Activated T-helper 1 cell treated with Interleukin-2 at 50 U/mL for 16 hours (primary cell): ENCODE data around the gene CLEC9A.
"Not testable (repeated sequence)": the region's sequence is repeated elsewhere in the genome, so short reads cannot be mapped to it uniquely, and the experiment has no call there.

Experiments
- DNase-seq: peaks from one replicate; pipeline ENCODE4 v3.0.0-alpha.2; 2020; ENCODE audit warnings: low read depth

CLEC9A gene

GRCh38 chr12:10030446-10030845, at the start of gene CLEC9A:
Gene CLEC9A (plus strand): TSS chr12:10030682. CDS start chr12:10052688, 22,006 bp downstream.
- no peak for DNase-seq

GRCh38 chr12:9991876-9992275, 38.6 kb upstream of the CLEC9A start:
- no peak for DNase-seq

DNA sequence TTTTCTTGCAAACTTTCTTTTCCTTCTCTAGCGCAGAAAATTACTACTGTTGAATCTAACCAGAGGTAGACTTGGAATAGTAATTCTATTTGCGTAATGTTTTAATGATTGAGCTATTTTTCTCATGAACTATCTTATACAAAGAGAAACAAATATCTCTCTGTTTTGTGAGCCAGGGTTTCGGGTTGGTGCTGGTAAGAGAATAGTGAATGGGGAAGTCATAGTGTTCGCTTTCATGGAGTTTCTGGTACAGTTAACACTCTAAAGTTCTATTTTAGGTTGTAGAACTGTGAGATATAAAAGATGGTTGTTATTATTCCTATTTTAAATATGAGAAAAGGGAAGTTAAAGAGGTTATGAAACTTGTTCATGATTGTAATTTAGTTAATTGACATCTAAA, 38.2 kb upstream of the CLEC9A start:
- DNase-seq = no peak

DNA sequence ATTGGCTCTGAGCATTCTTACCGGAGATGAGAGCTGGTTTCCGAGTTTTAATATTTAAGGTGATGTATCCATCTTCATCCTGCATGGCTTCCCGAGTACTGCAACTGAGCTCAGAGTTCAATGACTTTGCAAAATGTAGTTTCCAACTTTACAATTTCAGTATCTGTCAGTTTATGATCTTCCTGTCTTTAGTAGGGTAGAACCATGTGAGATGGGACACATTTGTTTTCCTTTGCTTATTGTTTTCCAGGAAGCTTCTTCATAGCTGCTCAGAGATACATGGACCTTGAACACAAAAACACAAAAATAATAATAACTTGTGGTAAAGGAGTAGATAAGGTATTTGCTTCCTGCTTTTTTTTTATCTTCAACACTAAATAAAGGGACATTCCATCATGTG, 31.5 kb upstream of the CLEC9A start, which contains the start of gene CLEC1B:
Gene CLEC1B, minus strand, starts transcription at position 106 of the 400 bp plus-strand sequence. Its CDS starts 21 bp downstream, at position 85.
- DNase-seq = no peak

GRCh38 chr12:10001171-10001776, 29.2 kb upstream of the CLEC9A start:
- DNase-seq = no peak

GRCh38 chr12:10012630-10013330, 17.7 kb upstream of the CLEC9A start:
- no peak for DNase-seq

GRCh38 chr12:10015450-10015849, 15.0 kb upstream of the CLEC9A start:
- no peak for DNase-seq

- no peak for DNase-seq
These were observed 13.6 kb upstream of the CLEC9A start for GRCh38 chr12:10016881-10017280.

GRCh38 chr12:10018386-10018785, 12.1 kb upstream of the CLEC9A start:
- DNase-seq = no peak

DNA sequence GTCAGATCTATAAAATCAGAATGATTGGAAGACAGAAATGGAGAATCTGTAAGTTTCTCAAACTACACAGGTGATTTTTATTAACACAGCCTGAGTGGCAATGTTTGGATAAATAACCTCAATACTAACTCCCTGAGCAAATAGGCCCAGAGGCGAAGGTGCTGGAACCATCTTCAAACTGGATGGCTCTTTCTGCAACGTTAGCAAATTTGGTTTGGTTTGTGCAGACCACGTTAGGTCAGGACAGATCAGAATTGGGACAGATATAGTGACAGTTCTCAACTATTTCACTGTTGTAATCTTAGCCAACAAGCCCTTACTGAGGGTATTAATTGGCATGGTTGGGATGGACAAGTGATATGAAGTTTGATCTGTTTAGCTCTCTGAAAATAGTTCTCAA, 9.1 kb upstream of the CLEC9A start:
- no peak for DNase-seq

GRCh38 chr12:10025236-10025635, 5.2 kb upstream of the CLEC9A start:
- DNase-seq = no peak

DNA sequence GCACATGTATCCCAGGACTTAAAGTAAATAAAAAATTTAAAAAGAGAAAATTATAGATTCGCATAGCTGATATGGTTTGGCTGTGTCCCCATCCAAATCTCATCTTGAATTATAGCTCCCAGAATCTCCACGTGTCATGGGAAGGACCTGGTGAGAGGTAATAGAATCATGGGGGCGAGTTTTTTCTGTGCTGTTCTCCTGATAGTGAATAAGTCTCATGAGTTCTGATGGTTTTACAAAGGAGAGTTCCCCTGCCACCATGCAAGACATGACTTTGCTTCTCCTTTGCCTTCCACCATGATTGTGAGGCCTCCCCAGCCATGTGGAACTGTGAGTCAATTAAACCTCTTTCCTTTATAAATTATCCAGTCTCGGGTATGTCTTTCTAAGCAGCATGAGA, 3.8 kb upstream of the CLEC9A start:
- DNase-seq = not testable (repeated sequence)

- no peak for DNase-seq
These were observed 3.2 kb upstream of the CLEC9A start for GRCh38 chr12:10027311-10027710.

DNA sequence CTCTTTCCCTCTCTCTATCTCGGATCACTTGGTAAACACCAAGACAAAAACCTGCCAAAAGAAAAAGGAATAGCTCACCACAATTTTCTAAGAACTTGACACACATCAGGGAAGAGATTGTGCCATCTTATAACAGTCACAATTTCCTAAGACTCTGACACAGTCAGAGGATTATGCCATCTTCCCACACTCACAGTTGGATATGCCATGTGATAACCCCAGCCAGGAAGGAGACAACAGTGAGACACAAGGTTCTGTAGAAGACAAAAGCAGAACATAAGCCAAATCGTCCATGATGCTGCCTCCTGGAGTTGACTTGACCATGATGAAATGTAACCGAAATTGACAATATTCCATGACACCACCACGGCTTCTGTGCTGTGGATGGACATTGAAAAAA, 2.8 kb upstream of the CLEC9A start:
- DNase-seq = no peak

- DNase-seq = no peak
These were observed 839 bp downstream of the CLEC9A start for GRCh38 chr12:10031321-10031720.

DNA sequence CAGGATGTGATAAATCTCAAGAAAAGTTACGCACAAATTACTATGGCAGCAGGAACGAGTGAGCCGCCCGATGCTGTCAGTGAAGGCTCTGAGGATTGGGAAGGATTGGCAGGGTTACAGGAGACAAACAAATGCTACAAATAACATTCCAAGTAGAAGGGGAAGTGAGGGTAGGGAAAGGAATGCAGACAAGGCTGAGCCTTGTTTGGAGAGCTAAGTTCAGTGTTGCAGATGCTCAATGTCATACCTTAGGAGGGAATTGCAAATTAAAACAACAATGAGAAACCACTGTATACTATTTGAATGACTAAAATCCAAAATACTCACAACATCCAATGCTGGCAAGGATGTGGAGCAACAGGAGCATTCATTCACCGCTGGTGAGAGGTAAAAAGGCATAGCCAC, 1.3 kb downstream of the CLEC9A start:
- no peak for DNase-seq

DNA sequence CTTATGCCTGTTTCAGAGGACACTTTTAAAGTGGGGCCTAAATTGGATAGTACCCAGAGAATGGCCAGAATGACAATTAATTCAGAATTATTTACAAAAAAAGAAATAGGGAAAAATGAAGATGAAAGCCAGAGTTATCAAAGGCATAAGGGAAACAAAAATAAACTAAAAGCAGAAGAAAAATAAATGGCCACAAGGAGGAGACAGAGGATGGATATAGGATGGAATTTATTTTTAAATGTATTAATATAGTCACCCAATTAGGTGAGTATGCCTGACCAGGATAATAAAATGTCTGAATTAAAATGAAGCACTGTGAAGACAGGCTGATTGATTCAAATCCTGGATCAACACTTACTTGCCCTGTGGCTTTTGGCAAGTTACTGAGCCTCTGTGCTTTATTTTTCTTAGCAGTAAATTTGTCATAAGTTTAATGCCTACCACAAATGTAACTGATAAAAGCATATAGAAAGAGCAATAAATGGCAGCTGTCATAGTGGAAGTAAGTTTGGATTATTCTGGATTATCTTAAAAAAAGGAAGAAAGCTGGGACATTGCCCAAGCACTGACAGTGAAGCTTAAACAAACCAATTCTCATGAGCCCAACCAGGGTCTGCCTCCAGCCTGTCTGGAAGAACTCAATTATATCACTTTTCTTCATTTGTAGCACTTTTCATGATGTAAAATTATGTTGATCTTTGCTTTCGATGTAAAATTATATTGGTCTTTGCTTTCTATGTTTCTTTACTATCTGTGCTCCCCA, 3.5 kb downstream of the CLEC9A start:
- no peak for DNase-seq

- DNase-seq = no peak
These were observed 11.7 kb downstream of the CLEC9A start for GRCh38 chr12:10042167-10042566.

- DNase-seq = no peak
These were observed 18.0 kb downstream of the CLEC9A start for GRCh38 chr12:10048526-10048925.

DNA sequence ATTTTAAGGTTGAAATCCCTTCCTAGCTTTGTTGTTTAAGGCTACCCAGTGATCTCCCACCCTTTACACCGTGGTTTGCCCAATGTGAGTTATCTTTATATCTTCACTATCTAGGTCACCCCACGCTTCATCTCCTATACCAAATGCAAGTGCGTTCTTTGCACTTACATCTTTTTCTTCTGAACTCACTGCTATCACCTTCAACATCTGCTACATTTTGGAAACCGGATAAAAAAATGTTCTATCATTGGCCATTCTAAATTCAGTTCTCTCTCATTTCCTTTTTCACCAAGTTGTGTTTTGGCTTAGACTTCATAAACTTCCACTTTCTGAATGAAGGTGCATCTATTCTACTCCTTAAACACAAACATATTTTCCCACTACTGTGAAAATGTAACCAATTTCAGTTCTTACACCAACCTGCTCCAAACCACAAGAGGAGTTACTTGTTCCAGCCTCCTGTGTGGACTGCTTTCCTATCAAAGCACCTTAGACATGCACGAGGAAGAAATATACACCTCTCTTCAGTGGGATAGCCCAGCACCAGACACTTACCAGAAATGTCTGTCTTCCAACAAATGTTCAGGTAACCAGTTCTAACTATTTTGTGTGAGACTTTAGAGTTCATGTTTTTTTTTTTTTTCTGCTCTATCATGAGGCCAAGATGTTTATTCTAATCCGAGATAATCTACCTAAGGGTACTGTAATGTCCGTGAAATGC, 21.9 kb downstream of the CLEC9A start:
- DNase-seq = no peak

DNA sequence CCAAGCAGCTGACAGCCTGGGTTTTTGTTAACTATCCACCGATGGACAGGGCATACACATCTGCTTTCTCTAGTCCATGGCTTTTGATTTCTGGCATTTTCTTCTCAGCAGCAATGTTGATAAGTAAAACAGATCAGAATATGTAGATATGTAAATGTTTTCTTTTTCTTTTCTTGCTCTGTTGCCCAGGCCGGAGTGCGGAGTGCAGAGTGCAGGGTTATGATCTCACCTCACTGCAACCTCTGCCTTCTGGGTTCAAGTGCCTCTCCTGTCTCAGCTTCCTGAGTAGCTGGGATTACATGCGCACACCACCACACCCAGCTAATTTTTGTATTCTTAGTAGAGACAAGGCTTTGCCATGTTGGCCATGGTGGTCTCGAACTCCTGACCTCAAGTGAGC, 27.9 kb downstream of the CLEC9A start:
- no peak for DNase-seq

GRCh38 chr12:10065241-10065640, 34.8 kb downstream of the CLEC9A start:
- no peak for DNase-seq
